ENCODE data around the gene ADCY2. TPM values are rescaled to one million over a fixed set of nuclear protein-coding genes. Genes with fewer than 3 reads are reported as not detected.
A peak's percentile ranks its signal among the peaks of the same experiment; 100 is the strongest.

Gene ADCY2
- polyA plus RNA-seq, 1 donor (not counting 4 experiments of a cell fraction or from before 2014, with no cell fraction given): 0.13 TPM

DNA sequence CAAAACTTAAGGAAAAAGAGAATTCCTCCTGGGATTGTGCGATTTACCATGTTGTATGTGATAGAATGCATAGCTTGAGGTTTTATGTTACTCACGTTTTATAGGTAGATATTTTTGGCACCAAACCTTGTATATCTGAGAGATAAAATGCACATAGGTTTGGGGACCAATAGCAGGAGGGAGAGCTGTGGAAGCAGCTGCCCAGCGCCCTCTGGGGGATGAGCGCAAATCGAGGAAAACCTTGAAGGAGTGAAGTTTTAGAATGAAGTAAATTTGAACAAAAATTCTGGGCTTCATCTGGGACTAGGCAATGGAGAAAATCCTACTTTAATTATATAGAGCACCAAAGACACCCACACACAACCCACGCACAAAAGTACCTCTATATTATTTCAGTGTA lies 197.0 kb downstream of the ADCY2 start:
- peaks cover 5% of the 10 kb centered on the region for H3K27me3 ChIP-seq (ENCODE audit: control insufficient read depth, extremely low read depth, insufficient read depth, low read length)
- no peak overlapping the region for H2AFZ ChIP-seq (ENCODE audit: control insufficient read depth, low read length)
- peaks cover 8% of the 10 kb centered on the region for H3K4me1 ChIP-seq (ENCODE audit: control insufficient read depth, extremely low read depth, insufficient read depth, low read length)
- H3K27ac ChIP-seq (ENCODE audit: control insufficient read depth, insufficient read depth, low read length): no peak overlapping the region
- no peak overlapping the region for H3K9ac ChIP-seq (ENCODE audit: control insufficient read depth, extremely low read depth, insufficient read depth, low read length)
- no peak overlapping the region for H3K4me3 ChIP-seq (ENCODE audit: control insufficient read depth in 2 of 3, extremely low read depth in 1 of 3, insufficient read depth in 2 of 3, low read depth in 1 of 3, low read length in 3 of 3)
- no peaks in the 10 kb centered on the region for H3K9me1 ChIP-seq (ENCODE audit: control insufficient read depth, extremely low read depth, insufficient read depth, low read length)
- no peak for DNase-seq (ENCODE audit: low read depth, low spot score)
- no peaks in the 10 kb centered on the region for H3K9me3 ChIP-seq (ENCODE audit: control insufficient read depth, low read depth, low read length)
- no peak for FAIRE-seq
- no peaks in the 10 kb centered on the region for H4K20me1 ChIP-seq (ENCODE audit: control insufficient read depth, extremely low read depth, insufficient read depth, low read length)
- TF ChIP-seq EZH2 (IDR thresholded peaks at IDR 0.05; ENCODE audit: low read length): no peak
- TF ChIP-seq, protein P1, sequence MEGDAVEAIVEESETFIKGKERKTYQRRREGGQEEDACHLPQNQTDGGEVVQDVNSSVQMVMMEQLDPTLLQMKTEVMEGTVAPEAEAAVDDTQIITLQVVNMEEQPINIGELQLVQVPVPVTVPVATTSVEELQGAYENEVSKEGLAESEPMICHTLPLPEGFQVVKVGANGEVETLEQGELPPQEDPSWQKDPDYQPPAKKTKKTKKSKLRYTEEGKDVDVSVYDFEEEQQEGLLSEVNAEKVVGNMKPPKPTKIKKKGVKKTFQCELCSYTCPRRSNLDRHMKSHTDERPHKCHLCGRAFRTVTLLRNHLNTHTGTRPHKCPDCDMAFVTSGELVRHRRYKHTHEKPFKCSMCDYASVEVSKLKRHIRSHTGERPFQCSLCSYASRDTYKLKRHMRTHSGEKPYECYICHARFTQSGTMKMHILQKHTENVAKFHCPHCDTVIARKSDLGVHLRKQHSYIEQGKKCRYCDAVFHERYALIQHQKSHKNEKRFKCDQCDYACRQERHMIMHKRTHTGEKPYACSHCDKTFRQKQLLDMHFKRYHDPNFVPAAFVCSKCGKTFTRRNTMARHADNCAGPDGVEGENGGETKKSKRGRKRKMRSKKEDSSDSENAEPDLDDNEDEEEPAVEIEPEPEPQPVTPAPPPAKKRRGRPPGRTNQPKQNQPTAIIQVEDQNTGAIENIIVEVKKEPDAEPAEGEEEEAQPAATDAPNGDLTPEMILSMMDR (optimal IDR thresholded peaks at IDR 0.05 in 1 of 3, IDR thresholded peaks at IDR 0.05 in 1 of 3, conservative IDR thresholded peaks at IDR 0.05 in 1 of 3; ENCODE audit: extremely low read depth in 1 of 3, insufficient read depth in 2 of 3, low read length in 3 of 3): peak in 2 of 3 experiments; percentile 48 to 53
- no peak overlapping the region for H3K4me2 ChIP-seq (ENCODE audit: control insufficient read depth, extremely low read depth, insufficient read depth, low read depth, low read length)
- no peaks in the 10 kb centered on the region for H3K79me2 ChIP-seq (ENCODE audit: control insufficient read depth, insufficient read depth, low read length)
- dilution Hi-C loops (cut with MboI; ENCODE audit: extremely low pct_ligation_motif_present, low sequenced_read_pairs): no loop called here
- no peaks in the 10 kb centered on the region for H3K36me3 ChIP-seq (ENCODE audit: control insufficient read depth in 2 of 2, extremely low read depth in 1 of 2, insufficient read depth in 2 of 2, low read length in 2 of 2)

DNA sequence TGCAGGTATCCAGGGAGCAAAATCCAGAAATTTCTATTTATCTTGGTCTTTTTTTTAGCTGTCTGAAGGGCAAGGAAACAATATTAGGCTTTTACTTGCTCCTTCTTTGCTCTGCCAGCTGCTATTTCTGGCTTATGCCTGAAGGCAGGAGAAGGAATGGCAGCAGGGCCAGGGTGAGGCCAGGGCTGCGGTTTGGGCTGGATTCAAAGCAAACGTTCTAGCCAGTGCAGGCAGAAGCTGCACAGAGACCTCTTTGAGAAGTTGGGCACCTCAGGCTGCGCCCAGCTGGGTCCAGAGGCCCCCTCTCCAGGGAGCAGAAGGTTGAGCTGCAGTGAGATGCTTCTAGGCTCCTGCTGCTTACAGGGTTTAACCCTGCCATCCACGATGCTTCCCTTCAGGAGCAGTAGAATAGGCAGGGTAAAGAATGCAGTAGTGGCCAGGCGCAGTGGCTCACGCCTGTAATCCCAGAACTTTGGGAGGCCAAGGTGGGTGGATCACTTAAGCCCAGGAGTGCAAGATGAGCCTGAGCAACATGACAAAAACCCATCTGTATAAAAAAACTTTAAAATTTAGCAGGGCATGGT lies 201.2 kb downstream of the ADCY2 start:
- Histone ChIP-seq H3K27ac (ENCODE audit: control insufficient read depth, insufficient read depth, low read length) (no peak overlapping the region), H3K79me2 (ENCODE audit: control insufficient read depth, insufficient read depth, low read length) (no peaks in the 10 kb centered on the region)
- dilution Hi-C loops (cut with MboI; ENCODE audit: extremely low pct_ligation_motif_present, low sequenced_read_pairs): no loop called here

More for the DNA sequence above, 201.2 kb downstream of the ADCY2 start:
- Histone ChIP-seq H3K9me1 (ENCODE audit: control insufficient read depth, extremely low read depth, insufficient read depth, low read length) (no peaks in the 10 kb centered on the region), H3K27me3 (ENCODE audit: control insufficient read depth, extremely low read depth, insufficient read depth, low read length) (peaks cover 34% of the 10 kb centered on the region), H3K9me3 (ENCODE audit: control insufficient read depth, low read depth, low read length) (no peaks in the 10 kb centered on the region), H3K4me2 (ENCODE audit: control insufficient read depth, extremely low read depth, insufficient read depth, low read depth, low read length) (peak overlapping the region; percentile 2), H3K36me3 (ENCODE audit: control insufficient read depth in 2 of 2, extremely low read depth in 1 of 2, insufficient read depth in 2 of 2, low read length in 2 of 2) (no peaks in the 10 kb centered on the region), H2AFZ (ENCODE audit: control insufficient read depth, low read length) (no peak overlapping the region), H4K20me1 (ENCODE audit: control insufficient read depth, extremely low read depth, insufficient read depth, low read length) (no peaks in the 10 kb centered on the region), H3K4me3 (ENCODE audit: control insufficient read depth in 2 of 3, extremely low read depth in 1 of 3, insufficient read depth in 2 of 3, low read depth in 1 of 3, low read length in 3 of 3) (no peak overlapping the region), H3K4me1 (ENCODE audit: control insufficient read depth, extremely low read depth, insufficient read depth, low read length) (peaks cover 8% of the 10 kb centered on the region), H3K9ac (ENCODE audit: control insufficient read depth, extremely low read depth, insufficient read depth, low read length) (no peak overlapping the region)
- peak; percentile 48 for FAIRE-seq
- no peak for DNase-seq (ENCODE audit: low read depth, low spot score)
- TF ChIP-seq, protein P1 (optimal IDR thresholded peaks at IDR 0.05 in 1 of 3, IDR thresholded peaks at IDR 0.05 in 1 of 3, conservative IDR thresholded peaks at IDR 0.05 in 1 of 3; ENCODE audit: extremely low read depth in 1 of 3, insufficient read depth in 2 of 3, low read length in 3 of 3): no peak
- no peak for TF ChIP-seq EZH2 (IDR thresholded peaks at IDR 0.05; ENCODE audit: low read length)

All from keratinocyte (primary cell).